ENCODE measurements around the gene KSR1. TPM values are rescaled to one million over a fixed set of nuclear protein-coding genes. Genes with fewer than 3 reads are reported as not detected.

The KSR1 gene
- total RNA-seq, 8 experiments from 2014 or later: 11.2 to 34.1 (median 17.6) TPM

GRCh38 chr17:27541301-27542023 is 85.2 kb downstream of the KSR1 start:
- in situ Hi-C loops (cut with MboI; ENCODE audit: low pct_unique_long_range_greater_than_20kb in 2 of 9, low sequenced_read_pairs in 9 of 9, unreplicated experiment in 9 of 9): loop anchor here in 1 of 9 experiments (25.0 kb wide), 2 partner anchors 96 to 196 kb away; partner anchors contain the start of gene LGALS9

DNA sequence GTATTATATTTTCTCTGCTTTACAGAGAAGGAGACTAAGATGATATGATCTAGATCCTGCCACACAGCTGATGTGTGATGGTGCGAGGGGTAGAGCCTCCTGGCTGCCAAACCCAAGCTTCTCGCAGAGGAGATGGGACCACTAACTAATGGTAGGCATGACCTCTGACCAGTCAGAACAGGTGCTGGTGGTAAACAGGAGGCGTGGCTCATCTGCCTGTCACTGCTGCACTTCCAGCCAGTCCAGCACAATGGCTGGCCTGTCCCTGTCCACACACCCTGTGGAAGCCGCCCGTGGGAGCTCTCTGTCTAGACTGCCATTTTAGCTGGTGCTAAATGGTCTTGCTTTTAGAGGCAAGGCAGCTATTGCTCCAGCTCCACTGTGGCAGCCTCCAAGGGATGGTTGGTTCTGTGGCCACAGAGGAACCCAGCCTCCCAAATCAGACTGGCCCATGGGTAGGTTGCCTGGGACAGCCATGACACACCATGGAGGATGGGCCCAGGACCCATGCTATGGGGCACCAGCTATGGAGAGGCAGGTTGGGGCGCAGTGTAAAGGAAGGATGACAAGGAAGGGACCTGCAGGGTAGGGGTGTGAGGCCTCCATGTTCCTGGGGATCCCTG is 86.7 kb downstream of the KSR1 start:
- ATAC-seq (replicated peaks in 6 of 8): no peak
- Histone ChIP-seq H3K4me3 (no peak overlapping the region), H3K4me1 (replicated peaks in 1 of 2) (peaks cover 8 to 30% of the 10 kb centered on the region in 2 donors), H3K27ac (no peak overlapping the region)
- 75 to 100% (median 91%) methylated on average over 1 to 4 of the region's 6 CpGs; no CpG with 5 or more reads in 4 of the 10 experiments for WGBS, 10 experiments
- in situ Hi-C loops (cut with MboI; ENCODE audit: low pct_unique_long_range_greater_than_20kb in 2 of 9, low sequenced_read_pairs in 9 of 9, unreplicated experiment in 9 of 9): loop anchor here in 1 of 9 experiments (25.0 kb wide), 2 partner anchors 94 to 194 kb away; partner anchors contain the start of gene LGALS9

More at GRCh38 chr17:27541301-27542023, 85.2 kb downstream of the KSR1 start:
- WGBS, 10 experiments: 27 to 100% (median 82%) methylated on average over 1 to 6 of the region's 6 CpGs; no CpG with 5 or more reads in 2 of the 10 experiments
- Histone ChIP-seq H3K4me1 (replicated peaks in 1 of 2) (peaks cover 9 to 24% of the 10 kb centered on the region in 2 donors), H3K27ac (no peak overlapping the region), H3K4me3 (no peak overlapping the region)
- peak in 3 of 8 experiments; percentile 30 to 58 (median 57) for ATAC-seq (replicated peaks in 6 of 8)

GRCh38 chr17:27543464-27543856 is 87.2 kb downstream of the KSR1 start:
- H3K4me3 ChIP-seq: no peak overlapping the region
- no peak overlapping the region for H3K27ac ChIP-seq
- peaks cover 8 to 28% of the 10 kb centered on the region in 2 donors for H3K4me1 ChIP-seq (replicated peaks in 1 of 2)
- 20 to 100% (median 90%) methylated on average over 1 to 5 of the region's 9 CpGs; no CpG with 5 or more reads in 2 of the 10 experiments for WGBS, 10 experiments
- in situ Hi-C loops (cut with MboI; ENCODE audit: low pct_unique_long_range_greater_than_20kb in 2 of 9, low sequenced_read_pairs in 9 of 9, unreplicated experiment in 9 of 9): loop anchor here in 1 of 9 experiments (25.0 kb wide), 2 partner anchors 94 to 194 kb away; partner anchors contain the start of gene LGALS9
- ATAC-seq (replicated peaks in 6 of 8): no peak

DNA sequence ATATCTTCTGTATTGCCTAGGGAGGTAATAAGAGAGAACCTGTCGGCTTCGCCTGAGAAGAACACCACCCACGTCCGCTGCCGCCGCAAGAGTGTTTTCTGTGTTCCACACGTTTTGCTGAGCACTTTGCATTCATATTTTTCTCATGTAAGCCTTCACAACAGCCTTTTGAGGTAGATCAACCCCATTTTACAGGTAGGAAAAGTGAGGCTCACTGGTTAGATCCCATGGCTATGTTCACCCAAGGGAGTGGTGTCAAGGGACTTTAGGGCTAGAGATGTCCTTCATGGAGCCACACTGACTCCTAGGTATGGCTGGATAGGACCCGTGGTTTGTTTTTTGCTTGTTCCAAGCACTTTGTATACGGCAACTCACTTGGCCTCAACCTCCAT is 87.7 kb downstream of the KSR1 start:
- H3K4me3 ChIP-seq: no peak overlapping the region
- WGBS, 10 experiments: 80 to 90% (median 85%) methylated on average over 1 to 8 of the region's 9 CpGs; no CpG with 5 or more reads in 3 of the 10 experiments
- H3K27ac ChIP-seq: no peak overlapping the region
- peaks cover 8 to 24% of the 10 kb centered on the region in 2 donors for H3K4me1 ChIP-seq (replicated peaks in 1 of 2)
- in situ Hi-C loops (cut with MboI; ENCODE audit: low pct_unique_long_range_greater_than_20kb in 2 of 9, low sequenced_read_pairs in 9 of 9, unreplicated experiment in 9 of 9): loop anchor here in 1 of 9 experiments (25.0 kb wide), 2 partner anchors 93 to 193 kb away; partner anchors contain the start of gene LGALS9
- ATAC-seq (replicated peaks in 6 of 8): no peak

- in situ Hi-C loops (cut with MboI; ENCODE audit: low pct_unique_long_range_greater_than_20kb in 2 of 9, low sequenced_read_pairs in 9 of 9, unreplicated experiment in 9 of 9): loop anchor here in 1 of 9 experiments (25.0 kb wide), 2 partner anchors 93 to 193 kb away; partner anchors contain the start of gene LGALS9
- Histone ChIP-seq H3K27ac (no peak overlapping the region), H3K4me3 (no peak overlapping the region), H3K4me1 (replicated peaks in 1 of 2) (peaks cover 7 to 24% of the 10 kb centered on the region in 2 donors)
- WGBS, 10 experiments: 50 to 100% (median 90%) methylated on average over 1 to 8 of the region's 10 CpGs; no CpG with 5 or more reads in 2 of the 10 experiments
- no peak for ATAC-seq (replicated peaks in 6 of 8)
Measured at GRCh38 chr17:27544350-27545131, 88.3 kb downstream of the KSR1 start.

DNA sequence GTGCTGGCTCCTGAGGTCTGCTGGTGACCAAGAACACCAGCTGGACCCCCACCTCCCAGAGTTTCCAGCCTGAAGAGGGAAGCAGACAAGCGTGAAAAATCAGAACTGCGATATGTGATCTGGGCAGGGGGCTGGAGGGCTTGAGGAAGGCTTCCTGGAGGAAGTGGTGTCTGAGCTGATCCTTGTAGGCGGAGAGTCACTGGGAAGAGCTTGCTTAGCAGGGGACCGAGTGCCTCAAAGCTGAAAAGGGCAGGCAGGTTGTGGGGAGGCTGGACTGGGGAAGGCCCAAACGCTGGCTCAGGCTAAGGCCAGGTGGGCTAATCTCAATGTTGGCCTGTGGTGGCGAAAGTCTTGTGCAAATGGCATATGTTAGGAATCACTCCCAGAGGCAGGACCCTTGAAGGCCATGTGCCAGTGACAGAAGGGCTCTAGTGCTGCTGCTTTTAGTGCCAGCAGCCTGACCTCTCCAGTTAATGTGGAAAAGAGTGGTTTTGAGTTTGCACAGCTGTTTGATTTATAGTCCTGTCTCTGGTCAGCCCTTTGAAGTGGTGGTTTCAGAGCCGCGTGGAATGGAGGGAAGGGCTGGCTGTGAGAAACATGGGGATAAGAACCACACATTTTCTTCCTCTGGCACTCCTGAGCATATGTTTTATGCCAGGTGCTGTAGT is 89.4 kb downstream of the KSR1 start:
- WGBS, 10 experiments: 20 to 100% (median 75%) methylated on average over 1 to 8 of the region's 8 CpGs; no CpG with 5 or more reads in 2 of the 10 experiments
- Histone ChIP-seq H3K4me1 (replicated peaks in 1 of 2) (peaks cover 2 to 16% of the 10 kb centered on the region in 2 donors), H3K4me3 (no peak overlapping the region), H3K27ac (no peak overlapping the region)
- in situ Hi-C loops (cut with MboI; ENCODE audit: low pct_unique_long_range_greater_than_20kb in 2 of 9, low sequenced_read_pairs in 9 of 9, unreplicated experiment in 9 of 9): loop anchor here in 1 of 9 experiments (25.0 kb wide), 2 partner anchors 92 to 192 kb away; partner anchors contain the start of gene LGALS9
- ATAC-seq (replicated peaks in 6 of 8): peak in 5 of 8 experiments; percentile 40 to 67 (median 48)

DNA sequence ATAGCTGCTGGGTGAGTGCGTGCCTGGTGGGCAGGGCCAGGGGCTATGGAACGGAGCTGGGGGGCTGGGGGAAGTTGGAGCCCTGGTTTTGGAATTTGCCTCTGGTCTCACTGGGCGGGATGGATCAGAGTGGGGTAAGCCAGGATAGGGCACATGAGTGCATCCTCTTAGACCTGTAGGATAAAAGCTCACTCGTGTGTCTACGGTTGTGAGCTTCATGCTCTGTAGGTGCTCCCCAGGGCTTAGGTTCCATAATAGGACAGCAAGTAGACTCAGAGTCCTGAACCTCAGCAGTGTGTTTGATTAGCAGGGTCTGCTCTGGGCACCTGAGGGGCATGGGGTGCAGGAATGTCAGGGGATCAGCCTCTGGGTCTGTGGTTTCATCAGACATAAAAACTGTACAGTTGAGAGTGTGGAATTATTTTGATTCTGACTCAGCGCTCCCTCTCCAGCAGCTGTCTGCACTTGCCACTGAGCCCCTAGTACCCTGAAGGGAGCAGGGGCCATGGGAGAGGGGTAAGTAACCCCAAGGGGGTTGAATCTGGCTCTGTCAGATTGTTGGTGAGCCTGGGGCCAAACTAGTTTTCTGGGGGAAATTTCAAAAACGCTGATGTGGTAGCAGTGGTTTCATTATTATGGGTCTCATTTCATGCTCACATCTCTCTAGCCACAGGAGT is 90.5 kb downstream of the KSR1 start:
- Histone ChIP-seq H3K27ac (no peak overlapping the region), H3K4me3 (no peak overlapping the region), H3K4me1 (replicated peaks in 1 of 2) (peaks cover 2 to 16% of the 10 kb centered on the region in 2 donors)
- WGBS, 10 experiments: 20 to 90% (median 73%) methylated on average over 1 to 5 of the region's 7 CpGs; no CpG with 5 or more reads in 5 of the 10 experiments
- in situ Hi-C loops (cut with MboI; ENCODE audit: low pct_unique_long_range_greater_than_20kb in 2 of 9, low sequenced_read_pairs in 9 of 9, unreplicated experiment in 9 of 9): loop anchor here in 1 of 9 experiments (25.0 kb wide), 2 partner anchors 91 to 191 kb away; partner anchors contain the start of gene LGALS9
- peak in 3 of 8 experiments; percentile 17 to 44 (median 32) for ATAC-seq (replicated peaks in 6 of 8)

- ATAC-seq (replicated peaks in 6 of 8): no peak
- no peak overlapping the region for H3K27ac ChIP-seq
Measured at GRCh38 chr17:27547301-27547683, 91.0 kb downstream of the KSR1 start.

GRCh38 chr17:27548369-27548768 is 92.1 kb downstream of the KSR1 start:
- H3K27ac ChIP-seq: no peak overlapping the region
- no peak for ATAC-seq (replicated peaks in 6 of 8)
- 65 to 100% (median 94%) methylated on average over 2 to 7 of the region's 7 CpGs for WGBS, 10 experiments
- in situ Hi-C loops (cut with MboI; ENCODE audit: low pct_unique_long_range_greater_than_20kb in 2 of 9, low sequenced_read_pairs in 9 of 9, unreplicated experiment in 9 of 9): loop anchor here in 1 of 9 experiments (25.0 kb wide), 2 partner anchors 89 to 189 kb away; partner anchors contain the start of gene LGALS9
- H3K4me1 ChIP-seq (replicated peaks in 1 of 2): peaks cover 2 to 13% of the 10 kb centered on the region in 2 donors
- H3K4me3 ChIP-seq: no peak overlapping the region

More at GRCh38 chr17:27547301-27547683, 91.0 kb downstream of the KSR1 start:
- in situ Hi-C loops (cut with MboI; ENCODE audit: low pct_unique_long_range_greater_than_20kb in 2 of 9, low sequenced_read_pairs in 9 of 9, unreplicated experiment in 9 of 9): loop anchor here in 1 of 9 experiments (25.0 kb wide), 2 partner anchors 90 to 190 kb away; partner anchors contain the start of gene LGALS9
- Histone ChIP-seq H3K4me1 (replicated peaks in 1 of 2) (peaks cover 2 to 16% of the 10 kb centered on the region in 2 donors), H3K4me3 (no peak overlapping the region)
- 60 to 100% (median 78%) methylated on average over 1 to 4 of the region's 4 CpGs; no CpG with 5 or more reads in 1 of the 10 experiments for WGBS, 10 experiments

- in situ Hi-C loops (cut with MboI; ENCODE audit: low pct_unique_long_range_greater_than_20kb in 2 of 9, low sequenced_read_pairs in 9 of 9, unreplicated experiment in 9 of 9): loop anchor here in 1 of 9 experiments (25.0 kb wide), 2 partner anchors 88 to 188 kb away; partner anchors contain the start of gene LGALS9
- ATAC-seq (replicated peaks in 6 of 8): peak in 5 of 8 experiments; percentile 22 to 83 (median 65)
- Histone ChIP-seq H3K27ac (no peak overlapping the region), H3K4me3 (no peak overlapping the region), H3K4me1 (replicated peaks in 1 of 2) (peaks cover 2 to 13% of the 10 kb centered on the region in 2 donors)
- WGBS, 10 experiments: 67 to 96% (median 83%) methylated on average over 1 to 8 of the region's 10 CpGs; no CpG with 5 or more reads in 2 of the 10 experiments
Measured at GRCh38 chr17:27549251-27549893, 93.1 kb downstream of the KSR1 start.
